Measurements from ENCODE around the gene RNF167.

Gene RNF167

GRCh38 chr17:4986951-4987766 is 47.1 kb downstream of the RNF167 start, which contains the start of gene CAMTA2:
CAMTA2 (minus strand) TSS chr17:4987675; CDS start chr17:4986222, 1,453 bp downstream.
- peak; percentile 82 to 83 for DNase-seq

- DNase-seq: no peak
Observed at GRCh38 chr17:4987767-4988567, 47.9 kb downstream of the RNF167 start.

GRCh38 chr17:4994081-4994595 is 54.1 kb downstream of the RNF167 start:
- DNase-seq: no peak
